ENCODE results near the gene SERF2.
"Not testable (repeated sequence)": the region's sequence is repeated elsewhere in the genome, so short reads cannot be mapped to it uniquely, and the experiment has no call there.

Gene SERF2

DNA sequence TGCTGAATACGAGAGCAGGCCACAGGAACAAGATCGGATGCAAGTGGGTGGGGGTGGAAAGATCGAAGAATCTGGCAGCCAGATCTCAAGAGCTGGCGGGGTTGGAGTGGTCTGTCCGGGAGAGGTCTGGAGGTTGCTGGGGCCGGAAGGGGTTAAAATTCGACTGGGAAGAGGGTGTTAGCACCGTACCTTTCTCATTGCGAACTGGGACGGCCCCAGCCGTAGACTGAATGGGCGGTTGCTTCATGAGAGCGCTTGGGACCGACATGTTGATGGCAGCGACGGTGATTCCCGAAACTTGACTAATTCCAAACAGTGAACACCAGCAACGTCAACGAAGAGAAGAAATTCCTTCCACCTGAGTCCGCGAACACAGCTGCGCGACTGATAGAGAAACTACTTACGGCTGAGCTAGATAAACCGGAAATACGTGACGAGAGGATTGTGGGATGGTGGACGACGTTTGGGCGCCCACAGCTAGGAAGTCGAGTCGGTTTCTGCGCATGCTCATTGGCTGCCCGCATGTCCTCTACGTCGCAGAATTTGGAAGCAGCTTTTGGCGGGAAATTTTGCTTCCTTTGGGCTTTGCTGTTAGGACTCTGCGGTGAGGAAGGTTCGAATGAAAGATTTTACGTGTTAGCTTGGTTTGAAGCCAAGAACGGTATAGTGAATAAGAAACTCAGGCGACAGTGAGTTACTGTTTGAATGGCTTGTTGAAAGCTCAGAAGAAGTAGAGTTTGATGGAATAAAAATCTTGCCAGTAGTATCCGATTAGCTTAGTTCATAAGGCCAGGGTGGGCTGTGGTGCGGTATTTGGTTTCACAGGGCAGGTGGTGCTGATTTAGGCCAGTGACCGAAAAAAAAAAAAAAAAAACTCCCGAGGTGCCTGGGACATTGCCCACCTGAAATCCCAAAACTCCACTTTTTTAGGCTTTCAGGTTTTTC, 32.5 kb downstream of the SERF2 start, which contains the start of gene MFAP1:
Gene MFAP1 (minus strand): TSS at position 389 of the 945 bp plus-strand sequence. CDS start 121 bp downstream, at position 268.
- H3K4me3 ChIP-seq (ENCODE audit: low read depth, low read length): peak within 1 kb of the TSS; percentile 83
- TF ChIP-seq CTCF (IDR thresholded peaks at IDR 0.05; ENCODE audit: control insufficient read depth, extremely low read depth, insufficient read depth): no peak
- peak; percentile 95 for DNase-seq (ENCODE audit: low read depth)

DNA sequence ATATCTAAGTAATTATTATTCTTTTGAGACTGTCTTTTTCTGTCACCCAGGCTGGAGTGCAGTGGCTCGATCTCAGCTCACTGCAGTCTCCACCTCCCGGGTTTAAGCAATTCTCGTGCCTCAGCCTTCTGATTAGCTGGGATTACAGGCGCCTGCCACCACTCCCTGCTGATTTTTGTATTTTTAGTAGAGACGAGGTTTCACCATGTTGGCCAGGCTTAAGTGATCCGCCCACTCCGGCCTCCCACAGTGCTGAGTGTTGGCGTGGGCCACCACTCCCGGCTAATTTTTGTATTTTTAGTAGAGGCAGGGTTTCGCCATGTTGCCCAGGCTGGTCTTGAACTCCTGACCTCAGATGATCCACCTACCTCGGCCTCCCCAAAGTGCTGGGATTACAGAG, 33.2 kb downstream of the SERF2 start:
- not testable (repeated sequence) for H3K4me3 ChIP-seq (ENCODE audit: low read depth, low read length); DNase-seq (ENCODE audit: low read depth)

GRCh38 chr15:43826029-43826507, 33.9 kb downstream of the SERF2 start:
- no peak for TF ChIP-seq CTCF (IDR thresholded peaks at IDR 0.05; ENCODE audit: control insufficient read depth, extremely low read depth, insufficient read depth)
- H3K4me3 ChIP-seq (ENCODE audit: low read depth, low read length): no peak overlapping the region
- DNase-seq (ENCODE audit: low read depth): no peak

DNA sequence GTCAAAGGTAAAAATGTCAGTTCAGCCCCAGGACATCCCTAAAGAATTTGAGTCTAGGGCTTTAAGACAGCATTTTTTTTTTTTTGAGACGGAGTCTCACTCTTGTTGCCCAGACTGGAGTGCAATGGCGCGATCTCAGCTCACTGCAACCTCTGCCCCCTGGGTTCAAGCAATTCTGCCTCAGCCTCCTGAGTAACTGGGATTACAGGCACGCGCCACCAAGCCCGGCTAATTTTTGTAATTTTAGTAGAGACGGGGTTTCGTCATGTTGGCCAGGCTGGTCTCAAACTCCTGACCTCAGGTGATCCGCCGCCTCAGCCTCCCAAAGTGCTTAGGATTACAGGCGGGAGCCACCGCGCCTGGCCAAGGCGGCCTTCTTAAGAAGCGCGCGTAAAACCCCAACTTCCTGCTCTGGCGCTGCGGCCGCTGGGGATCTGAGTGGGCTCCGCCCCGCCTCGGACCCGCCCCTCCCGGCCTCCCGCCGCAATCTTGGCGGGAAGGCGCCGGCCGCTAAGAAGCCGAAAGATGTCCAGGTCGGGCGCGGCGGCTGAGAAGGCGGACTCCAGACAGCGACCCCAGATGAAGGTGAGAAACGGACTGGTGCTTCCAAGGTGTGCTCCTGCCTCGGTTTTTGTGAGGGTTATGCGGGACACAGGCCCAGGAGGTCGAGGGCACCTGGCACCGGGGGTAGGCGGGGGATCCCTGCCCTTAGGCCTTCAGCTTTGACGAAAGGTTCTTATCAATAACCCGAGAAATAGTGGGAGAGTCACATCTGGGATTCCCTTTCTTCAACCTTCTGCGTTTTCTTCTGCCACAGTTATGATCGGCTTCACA, 34.6 kb downstream of the SERF2 start, which contains the start of gene WDR76:
Gene WDR76 (plus strand): TSS at position 495 of the 834 bp plus-strand sequence. CDS start 31 bp downstream, at position 526.
- peak within 1 kb of the TSS; percentile 45 for H3K4me3 ChIP-seq (ENCODE audit: low read depth, low read length)
- no peak for TF ChIP-seq CTCF (IDR thresholded peaks at IDR 0.05; ENCODE audit: control insufficient read depth, extremely low read depth, insufficient read depth)
- peak; percentile 11 for DNase-seq (ENCODE audit: low read depth)

DNA sequence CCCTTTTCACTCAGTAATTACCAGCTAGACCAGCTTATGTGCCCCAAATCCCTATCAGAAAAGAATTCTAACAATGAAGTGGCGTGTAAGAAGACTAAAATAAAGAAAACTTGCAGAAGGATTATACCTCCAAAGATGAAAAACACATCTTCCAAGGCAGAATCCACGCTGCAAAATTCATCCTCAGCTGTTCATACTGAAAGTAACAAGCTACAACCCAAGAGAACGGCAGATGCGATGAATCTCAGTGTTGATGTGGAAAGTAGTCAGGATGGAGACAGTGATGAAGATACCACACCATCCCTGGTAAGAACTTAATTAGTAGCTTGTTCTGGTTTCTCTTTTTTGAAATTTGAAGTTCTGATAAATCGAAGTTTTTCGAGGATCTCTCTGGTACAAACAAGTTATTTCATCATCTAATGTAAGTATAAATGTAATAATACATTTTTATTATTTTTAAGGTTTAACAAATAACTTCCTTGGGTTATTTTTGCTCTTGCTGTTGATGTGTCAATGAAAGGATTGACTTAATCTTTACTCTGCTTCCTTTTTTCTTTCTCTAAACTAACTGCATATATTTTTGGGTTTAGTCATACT, 36.0 kb downstream of the SERF2 start:
- TF ChIP-seq CTCF (IDR thresholded peaks at IDR 0.05; ENCODE audit: control insufficient read depth, extremely low read depth, insufficient read depth): no peak
- no peak overlapping the region for H3K4me3 ChIP-seq (ENCODE audit: low read depth, low read length)
- no peak for DNase-seq (ENCODE audit: low read depth)

- not testable (repeated sequence) for DNase-seq (ENCODE audit: low read depth); H3K4me3 ChIP-seq (ENCODE audit: low read depth, low read length)
Observed at GRCh38 chr15:43829951-43830540, 37.9 kb downstream of the SERF2 start.

- not testable (repeated sequence) for DNase-seq (ENCODE audit: low read depth)
Observed at GRCh38 chr15:43830691-43831275, 38.7 kb downstream of the SERF2 start.

GRCh38 chr15:43831519-43832052, 39.5 kb downstream of the SERF2 start:
- not testable (repeated sequence) for H3K4me3 ChIP-seq (ENCODE audit: low read depth, low read length); DNase-seq (ENCODE audit: low read depth)

More at GRCh38 chr15:43830691-43831275, 38.7 kb downstream of the SERF2 start:
- H3K4me3 ChIP-seq (ENCODE audit: low read depth, low read length): not testable (repeated sequence)

DNA sequence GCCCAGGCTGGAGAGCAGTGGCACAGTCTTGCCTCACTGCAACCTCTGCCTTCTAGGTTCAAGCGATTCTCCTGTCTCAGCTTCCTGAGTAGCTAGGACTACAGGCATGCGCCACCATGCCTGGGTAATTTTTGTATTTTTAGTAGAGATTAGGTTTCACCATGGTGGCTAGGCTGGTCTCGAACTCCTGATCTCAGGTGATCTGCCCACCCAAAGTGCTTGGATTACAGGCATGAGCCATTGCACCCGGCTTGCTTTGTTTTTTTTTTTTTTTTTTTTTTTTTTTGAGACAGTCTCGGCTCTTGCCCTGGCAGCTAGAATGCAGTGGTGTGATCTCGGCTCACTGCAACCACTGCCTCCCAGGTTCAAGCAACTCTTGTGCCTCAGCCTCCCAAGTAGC, 40.4 kb downstream of the SERF2 start:
- H3K4me3 ChIP-seq (ENCODE audit: low read depth, low read length): not testable (repeated sequence)

More for the DNA sequence above, 40.4 kb downstream of the SERF2 start:
- not testable (repeated sequence) for DNase-seq (ENCODE audit: low read depth)

All from LNCaP clone FGC (cell line).